ENCODE data around the gene IRF9.

GRCh38 chr14:24119691-24120090, 41.4 kb upstream of the IRF9 start:
- TF ChIP-seq, protein P1, sequence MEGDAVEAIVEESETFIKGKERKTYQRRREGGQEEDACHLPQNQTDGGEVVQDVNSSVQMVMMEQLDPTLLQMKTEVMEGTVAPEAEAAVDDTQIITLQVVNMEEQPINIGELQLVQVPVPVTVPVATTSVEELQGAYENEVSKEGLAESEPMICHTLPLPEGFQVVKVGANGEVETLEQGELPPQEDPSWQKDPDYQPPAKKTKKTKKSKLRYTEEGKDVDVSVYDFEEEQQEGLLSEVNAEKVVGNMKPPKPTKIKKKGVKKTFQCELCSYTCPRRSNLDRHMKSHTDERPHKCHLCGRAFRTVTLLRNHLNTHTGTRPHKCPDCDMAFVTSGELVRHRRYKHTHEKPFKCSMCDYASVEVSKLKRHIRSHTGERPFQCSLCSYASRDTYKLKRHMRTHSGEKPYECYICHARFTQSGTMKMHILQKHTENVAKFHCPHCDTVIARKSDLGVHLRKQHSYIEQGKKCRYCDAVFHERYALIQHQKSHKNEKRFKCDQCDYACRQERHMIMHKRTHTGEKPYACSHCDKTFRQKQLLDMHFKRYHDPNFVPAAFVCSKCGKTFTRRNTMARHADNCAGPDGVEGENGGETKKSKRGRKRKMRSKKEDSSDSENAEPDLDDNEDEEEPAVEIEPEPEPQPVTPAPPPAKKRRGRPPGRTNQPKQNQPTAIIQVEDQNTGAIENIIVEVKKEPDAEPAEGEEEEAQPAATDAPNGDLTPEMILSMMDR (IDR thresholded peaks at IDR 0.05; ENCODE audit: poor library complexity): no peak
- TF ChIP-seq EZH2 (IDR thresholded peaks at IDR 0.05; ENCODE audit: borderline replicate concordance) (no peak), EZH2phosphoT487 (IDR thresholded peaks at IDR 0.05; ENCODE audit: low read depth, severe bottlenecking, unreplicated experiment) (no peak)

Measured in hepatocyte (in vitro differentiated cells).